ENCODE results near the gene FAM161A. TPM values are rescaled to one million over a fixed set of nuclear protein-coding genes. Genes with fewer than 3 reads are reported as not detected.
"Not testable (repeated sequence)": the region's sequence is repeated elsewhere in the genome, so short reads cannot be mapped to it uniquely, and the experiment has no call there.

Gene FAM161A
- total RNA-seq, 4 donors from 2014 or later = 1.4 to 3.9 (median 1.8) TPM

DNA sequence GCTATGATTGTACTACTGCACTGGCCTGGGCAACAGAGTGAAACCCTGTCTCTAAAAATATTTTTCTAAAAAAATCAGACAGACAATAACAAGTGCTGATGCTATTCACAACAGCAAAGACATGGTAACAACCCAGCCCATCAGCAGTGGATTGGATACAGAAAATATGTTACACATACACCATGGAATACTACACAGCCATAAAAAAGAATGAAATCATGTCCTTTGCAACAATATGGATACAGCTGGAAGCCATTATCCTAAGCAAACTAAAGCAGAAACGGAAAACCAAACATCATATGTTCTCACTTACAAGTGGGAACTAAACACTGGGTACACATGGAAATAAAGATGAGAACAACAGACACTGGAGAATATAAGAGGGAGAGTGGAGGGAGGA lies 19.9 kb downstream of the FAM161A start:
- TF ChIP-seq, protein P1, sequence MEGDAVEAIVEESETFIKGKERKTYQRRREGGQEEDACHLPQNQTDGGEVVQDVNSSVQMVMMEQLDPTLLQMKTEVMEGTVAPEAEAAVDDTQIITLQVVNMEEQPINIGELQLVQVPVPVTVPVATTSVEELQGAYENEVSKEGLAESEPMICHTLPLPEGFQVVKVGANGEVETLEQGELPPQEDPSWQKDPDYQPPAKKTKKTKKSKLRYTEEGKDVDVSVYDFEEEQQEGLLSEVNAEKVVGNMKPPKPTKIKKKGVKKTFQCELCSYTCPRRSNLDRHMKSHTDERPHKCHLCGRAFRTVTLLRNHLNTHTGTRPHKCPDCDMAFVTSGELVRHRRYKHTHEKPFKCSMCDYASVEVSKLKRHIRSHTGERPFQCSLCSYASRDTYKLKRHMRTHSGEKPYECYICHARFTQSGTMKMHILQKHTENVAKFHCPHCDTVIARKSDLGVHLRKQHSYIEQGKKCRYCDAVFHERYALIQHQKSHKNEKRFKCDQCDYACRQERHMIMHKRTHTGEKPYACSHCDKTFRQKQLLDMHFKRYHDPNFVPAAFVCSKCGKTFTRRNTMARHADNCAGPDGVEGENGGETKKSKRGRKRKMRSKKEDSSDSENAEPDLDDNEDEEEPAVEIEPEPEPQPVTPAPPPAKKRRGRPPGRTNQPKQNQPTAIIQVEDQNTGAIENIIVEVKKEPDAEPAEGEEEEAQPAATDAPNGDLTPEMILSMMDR (IDR thresholded peaks at IDR 0.05) = no peak
- DNase-seq (ENCODE audit: low spot score) (no peak), ATAC-seq (ENCODE audit: low FRiP score) (no peak)

- TF ChIP-seq, protein P1 (IDR thresholded peaks at IDR 0.05) = no peak
- DNase-seq (ENCODE audit: low spot score) (no peak), ATAC-seq (ENCODE audit: low FRiP score) (no peak)
These were observed 21.5 kb downstream of the FAM161A start for GRCh38 chr2:61832183-61832841.

GRCh38 chr2:61822255-61822654 lies 31.6 kb downstream of the FAM161A start:
- ATAC-seq (ENCODE audit: low FRiP score) (no peak), DNase-seq (ENCODE audit: low spot score) (no peak)
- TF ChIP-seq, protein P1 (IDR thresholded peaks at IDR 0.05) = no peak

DNA sequence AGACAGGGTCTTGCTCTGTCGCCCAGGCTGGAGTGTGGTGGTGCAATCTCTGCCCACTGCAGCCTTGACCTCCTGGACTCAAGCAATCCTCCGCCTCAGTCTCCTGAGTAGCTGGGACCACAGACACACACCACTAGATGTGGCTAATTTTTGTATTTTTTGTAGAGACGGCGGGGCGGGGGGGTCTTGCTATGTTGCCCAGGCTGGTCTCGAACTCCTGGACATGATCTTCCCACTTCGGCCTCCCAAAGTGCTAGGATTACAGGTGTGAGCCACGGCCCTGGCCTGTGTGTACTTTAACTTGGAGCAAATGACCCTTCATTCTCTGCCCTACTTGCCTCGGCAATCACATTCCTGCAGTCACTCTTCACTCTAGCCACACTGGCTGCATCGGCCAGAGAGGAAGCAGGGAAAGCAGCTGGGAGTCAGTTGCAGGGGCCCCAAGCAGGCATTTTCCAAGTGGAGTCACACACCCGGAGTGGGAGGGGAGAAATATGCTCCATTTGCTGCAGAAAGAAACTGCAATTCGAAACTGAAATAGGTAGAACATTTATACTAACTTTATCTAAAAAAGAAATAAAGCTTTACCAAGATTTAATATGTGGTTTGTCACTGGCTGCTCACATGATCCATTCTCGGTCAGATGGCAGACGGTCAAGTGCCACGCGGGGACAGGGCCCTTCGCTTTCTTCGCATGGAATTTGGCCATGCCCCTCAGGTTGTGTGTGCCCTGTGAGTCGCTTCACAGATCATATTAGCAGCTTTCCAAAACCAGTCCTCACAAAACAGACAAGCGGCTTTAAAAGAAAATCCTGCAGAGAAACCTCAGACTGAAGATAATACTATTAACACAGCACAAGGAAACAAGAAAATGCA lies 37.1 kb downstream of the FAM161A start:
- TF ChIP-seq, protein P1 (IDR thresholded peaks at IDR 0.05) = no peak
- DNase-seq (ENCODE audit: low spot score) = no peak
- no peak for ATAC-seq (ENCODE audit: low FRiP score)

DNA sequence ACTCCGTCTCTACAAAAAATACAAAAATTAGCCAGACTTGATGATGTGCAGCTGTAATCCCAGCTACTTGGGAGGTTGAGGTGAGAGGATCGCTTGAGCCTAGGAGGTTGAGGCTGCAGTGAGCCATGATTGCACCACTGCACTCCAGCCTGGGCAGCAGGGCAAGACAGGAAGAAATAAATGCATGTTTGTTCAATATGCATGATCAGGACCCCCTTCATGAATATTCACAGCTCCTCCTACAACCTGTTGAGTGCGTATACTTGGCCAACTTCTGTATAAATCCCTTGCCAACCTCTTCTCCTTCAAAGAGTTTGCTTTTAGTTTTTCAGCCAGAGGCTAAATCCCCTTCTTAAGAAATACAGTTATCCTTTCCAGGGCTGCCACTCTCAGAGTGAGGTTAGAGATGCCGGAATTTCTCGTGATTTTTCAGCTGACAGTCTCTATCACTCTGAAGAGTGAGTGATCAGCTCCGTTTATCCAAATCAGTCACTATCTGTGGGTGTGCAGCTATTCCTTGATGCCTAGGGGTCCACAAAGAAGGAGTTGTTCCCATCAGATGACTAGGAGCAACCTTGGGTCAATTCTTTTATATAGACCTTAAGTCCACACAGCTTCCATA lies 39.2 kb downstream of the FAM161A start:
- ATAC-seq (ENCODE audit: low FRiP score) (no peak), DNase-seq (ENCODE audit: low spot score) (no peak)
- TF ChIP-seq, protein P1 (IDR thresholded peaks at IDR 0.05) = no peak

DNA sequence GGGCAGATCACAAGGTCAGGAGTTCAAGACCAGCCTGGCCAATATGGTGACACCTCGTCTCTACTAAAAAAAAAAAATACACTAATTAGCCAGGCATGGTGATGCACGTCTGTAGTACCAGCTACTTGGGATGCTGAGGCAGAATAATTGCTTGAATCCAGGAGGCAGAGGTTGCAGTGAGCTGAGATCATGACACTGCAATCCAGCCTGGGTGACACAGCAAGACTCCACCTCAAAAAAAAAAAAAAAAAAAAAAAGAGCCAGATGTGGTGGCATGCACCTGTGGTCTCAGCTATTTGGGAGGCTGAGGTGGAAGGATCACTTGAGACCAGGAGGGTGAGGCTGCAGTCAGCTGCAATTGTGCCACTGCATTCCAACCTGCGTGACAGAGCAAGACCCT lies 40.5 kb downstream of the FAM161A start:
- DNase-seq (ENCODE audit: low spot score); ATAC-seq (ENCODE audit: low FRiP score): not testable (repeated sequence)

DNA sequence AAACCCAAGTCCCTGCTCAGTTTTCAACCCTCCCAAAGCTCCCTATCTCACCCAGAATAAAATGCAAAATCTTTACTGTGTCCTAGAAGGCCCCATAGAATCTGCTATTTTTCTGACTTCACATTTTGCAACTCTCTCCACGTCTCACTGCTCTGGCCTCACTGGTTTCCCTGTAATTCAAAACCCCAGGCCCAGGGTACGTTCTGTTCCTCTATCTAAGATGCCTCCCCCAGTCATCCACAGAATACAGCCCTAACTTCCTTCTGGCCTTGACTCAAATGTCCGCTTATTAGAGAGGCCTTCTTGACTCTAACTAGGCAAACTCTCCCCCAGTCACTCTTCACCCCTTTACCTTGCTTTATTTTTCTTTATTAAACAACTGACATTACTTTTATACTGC lies 42.0 kb downstream of the FAM161A start:
- DNase-seq (ENCODE audit: low spot score) (no peak), ATAC-seq (ENCODE audit: low FRiP score) (no peak)
- TF ChIP-seq, protein P1 (IDR thresholded peaks at IDR 0.05) = no peak

GRCh38 chr2:61810203-61810602 lies 43.7 kb downstream of the FAM161A start:
- DNase-seq (ENCODE audit: low spot score); ATAC-seq (ENCODE audit: low FRiP score): not testable (repeated sequence)

DNA sequence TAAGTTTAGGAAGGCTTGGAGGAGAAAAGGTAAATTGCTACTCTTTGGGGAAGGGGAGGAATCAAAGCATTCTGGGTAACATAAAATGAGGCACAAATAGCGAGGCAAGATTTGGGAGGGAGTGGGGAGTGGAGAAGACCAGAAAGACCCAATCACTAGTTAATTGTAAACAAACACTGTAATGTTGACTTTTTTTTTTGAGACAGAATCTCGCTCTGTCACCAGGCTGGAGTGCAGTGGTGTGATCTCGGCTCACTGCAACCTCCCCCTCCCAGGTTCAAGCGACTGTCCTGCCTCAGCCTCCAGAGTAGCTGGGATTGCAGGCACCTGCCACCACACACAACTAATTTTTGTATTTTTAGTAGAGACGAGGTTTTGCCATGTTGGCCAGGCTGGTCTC lies 45.2 kb downstream of the FAM161A start:
- DNase-seq (ENCODE audit: low spot score); ATAC-seq (ENCODE audit: low FRiP score): not testable (repeated sequence)

All from omental fat pad (tissue), 4 donors.